NCI-H82 treated with DMSO at 0.1 percent for 48 hours (cell line): ENCODE measurements around the gene TMOD4.
A peak's percentile ranks its signal among the peaks of the same experiment; 100 is the strongest.

Experiments used
- DNase-seq: peaks from one replicate; lab custom pipeline; 2025; ENCODE audit not compliant: unreplicated experiment; lab: John Stamatoyannopoulos, UW

TMOD4 gene

GRCh38 chr1:151176514-151177045 is 799 bp upstream of the TMOD4 start:
- no peak for DNase-seq

- DNase-seq, result no peak
These were observed 590 bp downstream of the TMOD4 start for GRCh38 chr1:151175041-151175741.

GRCh38 chr1:151171190-151171589 is 4.6 kb downstream of the TMOD4 start:
- no peak for DNase-seq

- DNase-seq, result no peak
These were observed 8.7 kb downstream of the TMOD4 start for GRCh38 chr1:151167116-151167515.

GRCh38 chr1:151166505-151166956 is 9.2 kb downstream of the TMOD4 start:
- DNase-seq, result no peak

GRCh38 chr1:151165738-151166504 is 9.9 kb downstream of the TMOD4 start, which contains the start of the genes LYSMD1 and SCNM1:
Gene LYSMD1 (minus strand): TSS chr1:151165902. CDS start chr1:151165258, 644 bp downstream.
Gene SCNM1 (plus strand): TSS chr1:151166144. CDS start chr1:151166153, 9 bp downstream.
- peak; percentile 97 for DNase-seq

GRCh38 chr1:151165281-151165737 is 10.5 kb downstream of the TMOD4 start:
- DNase-seq, result peak; percentile 98

- no peak for DNase-seq
These were observed 11.0 kb downstream of the TMOD4 start for GRCh38 chr1:151164732-151165280.

GRCh38 chr1:151159373-151159772 is 16.4 kb downstream of the TMOD4 start:
- no peak for DNase-seq

- DNase-seq, result no peak
These were observed 17.0 kb downstream of the TMOD4 start for GRCh38 chr1:151158751-151159251.

- no peak for DNase-seq
These were observed 17.5 kb downstream of the TMOD4 start for GRCh38 chr1:151158326-151158725.

- no peak for DNase-seq
These were observed 18.7 kb downstream of the TMOD4 start for GRCh38 chr1:151157067-151157531.

GRCh38 chr1:151156515-151156819 is 19.3 kb downstream of the TMOD4 start, which contains the start of gene TNFAIP8L2:
Gene TNFAIP8L2 (plus strand): TSS chr1:151156649. CDS start chr1:151158698, 2,049 bp downstream.
- no peak for DNase-seq

- DNase-seq, result no peak
These were observed 28.1 kb downstream of the TMOD4 start for GRCh38 chr1:151147665-151148064.

GRCh38 chr1:151147132-151147503 is 28.7 kb downstream of the TMOD4 start:
- DNase-seq, result no peak

- peak; percentile 92 for DNase-seq
These were observed 29.2 kb downstream of the TMOD4 start, which contains the start of gene SEMA6C for GRCh38 chr1:151146412-151147131. Gene SEMA6C (minus strand): TSS chr1:151146631. CDS start chr1:151142621, 4,010 bp downstream.

- no peak for DNase-seq
These were observed 29.7 kb downstream of the TMOD4 start for GRCh38 chr1:151146072-151146411.

GRCh38 chr1:151145304-151146071 is 30.3 kb downstream of the TMOD4 start:
- no peak for DNase-seq

- DNase-seq, result no peak
These were observed 31.1 kb downstream of the TMOD4 start for GRCh38 chr1:151144474-151145303.
